GM12878 (cell line): ENCODE results near the gene ERN1. TPM values are rescaled to one million over a fixed set of nuclear protein-coding genes. Genes with fewer than 3 reads are reported as not detected.
A peak's percentile ranks its signal among the peaks of the same experiment; 100 is the strongest.

Experiments
- ATAC-seq: fragments of 200-7000 bp; cut with Tn5 transposase; 3 replicates; pipeline ENCODE4 v1.9.1; 2020; ENCODE audit warnings: mild to moderate bottlenecking, moderate library complexity
- BruUV-seq: library from RNA; stranded (reverse); fragments of 400-500 nt; replicated peaks from 2 replicates; lab custom pipeline; 2021; lab: Mats Ljungman, UMichigan
- CTCF ChIA-PET: fragments of 300-600 bp; sonication (Branson Sonifier 250); formaldehyde crosslinking; extraction: SDS; loops from one replicate; lab custom pipeline; 2021; ENCODE audit warnings: inconsistent platforms; lab: Yijun Ruan, JAX
- POLR2A ChIA-PET: fragments of 350-600 bp; formaldehyde crosslinking; extraction: SDS; loops from one replicate; lab custom pipeline; 2021; ENCODE audit warnings: inconsistent platforms; lab: Charles Lee
- RAD21 ChIA-PET: fragments of 300-600 bp; sonication (Branson Sonifier 250); formaldehyde crosslinking; loops from one replicate; lab custom pipeline; 2023; ENCODE audit warnings: antibody characterized with exemption; ENCODE audit not compliant: unreplicated experiment; lab: Charles Lee
- SMC1A ChIA-PET: fragments of 300-600 bp; sonication (Branson Sonifier 250); formaldehyde crosslinking; loops from one replicate; lab custom pipeline; 2023; ENCODE audit not compliant: unreplicated experiment, uncharacterized antibody; lab: Charles Lee
- DNase-seq: peaks from one replicate; pipeline ENCODE4 v3.0.0-alpha.2; 2011; ENCODE audit warnings: low read depth, low spot score
- FAIRE-seq: peaks from 3 replicates; lab custom pipeline; 2011; peaks lifted over from hg19 to GRCh38; lab: Jason Lieb, UNC
- H2AFZ ChIP-seq: 2 replicates; pipeline ENCODE4 v1.6.0; 2011; ENCODE audit warnings: low read depth, low read length, control low read depth; ENCODE audit not compliant: control insufficient read depth
- H3K27ac ChIP-seq: 2 replicates; pipeline ENCODE4 v1.5.1; 2011; ENCODE audit warnings: control low read depth; ENCODE audit not compliant: control insufficient read depth, insufficient read depth
- H3K27me3 ChIP-seq, 2 experiments: replicated peaks in 1 of 2; 2 replicates each; pipeline versions ENCODE4 v1.6.0 to v1.6.1; 2011; ENCODE audit warnings: low read length in 1 of 2; ENCODE audit not compliant: control insufficient read depth in 2 of 2, insufficient read depth in 2 of 2
- H3K36me3 ChIP-seq, 2 experiments: 2 replicates each; pipeline ENCODE4 v1.5.1; 2011; ENCODE audit warnings: low read length in 1 of 2; ENCODE audit not compliant: control insufficient read depth in 2 of 2, insufficient read depth in 2 of 2
- H3K4me1 ChIP-seq: 2 replicates; pipeline ENCODE4 v1.6.1; 2011; ENCODE audit warnings: mild to moderate bottlenecking, low read length, moderate library complexity, mixed read lengths; ENCODE audit not compliant: control insufficient read depth, insufficient read depth
- H3K4me2 ChIP-seq: 2 replicates; pipeline ENCODE4 v1.6.0; 2011; ENCODE audit warnings: control low read depth; ENCODE audit not compliant: control insufficient read depth, insufficient read depth
- H3K4me3 ChIP-seq: fragments of 200-600 bp; sonication (generic); 2 replicates; pipeline ENCODE4 v1.5.1; 2016
- H3K79me2 ChIP-seq: 2 replicates; pipeline ENCODE4 v1.6.0; 2011; ENCODE audit warnings: low read length; ENCODE audit not compliant: control insufficient read depth, insufficient read depth
- H3K9ac ChIP-seq: 2 replicates; pipeline ENCODE4 v1.8.0; 2011; ENCODE audit warnings: low read length, control low read depth, mixed read lengths; ENCODE audit not compliant: control insufficient read depth, insufficient read depth
- H3K9me3 ChIP-seq: replicated peaks from 3 replicates; pipeline ENCODE4 v1.5.1; 2011; ENCODE audit warnings: mild to moderate bottlenecking, low read length; ENCODE audit not compliant: control insufficient read depth, insufficient read depth
- H4K20me1 ChIP-seq: 2 replicates; pipeline ENCODE4 v1.6.0; 2011; ENCODE audit not compliant: control insufficient read depth, insufficient read depth
- CHD1 ChIP-seq: IDR thresholded peaks from 2 replicates; pipeline ENCODE4 v1.6.1; 2012; ENCODE audit warnings: low read depth, low read length, improper control_type of control experiment
- FOS ChIP-seq: IDR thresholded peaks from 3 replicates; pipeline ENCODE4 v1.6.1; 2011; ENCODE audit warnings: borderline replicate concordance; ENCODE audit not compliant: insufficient read length; ENCODE audit errors: extremely low read depth
- IRF3 ChIP-seq: fragments of 450-650 bp; IDR thresholded peaks from 2 replicates; pipeline ENCODE4 v1.6.1; 2014; ENCODE audit warnings: mild to moderate bottlenecking
- MTA2 ChIP-seq: fragments of 450-650 bp; IDR thresholded peaks from 2 replicates; pipeline ENCODE4 v1.6.1; 2016; ENCODE audit warnings: low read depth, mild to moderate bottlenecking, moderate library complexity
- NFYB ChIP-seq: IDR thresholded peaks from 2 replicates; pipeline ENCODE4 v1.6.1; 2011; ENCODE audit warnings: low read depth, mild to moderate bottlenecking, low read length, improper control_type of control experiment, moderate library complexity; ENCODE audit not compliant: insufficient read depth
- SP1 ChIP-seq: IDR thresholded peaks from one replicate; pipeline ENCODE4 v1.6.1; 2011; ENCODE audit warnings: low read depth, low read length
- ZNF24 ChIP-seq: fragments of 450-650 bp; IDR thresholded peaks from 2 replicates; pipeline ENCODE4 v1.6.1; 2017; ENCODE audit warnings: antibody characterized with exemption, mild to moderate bottlenecking
- WGBS: methylation state at CpG from one replicate; pipeline ENCODE4 v1.1.6; 2016; ENCODE audit warnings: low lambda C conversion rate; ENCODE audit not compliant: insufficient replicate concordance, insufficient coverage; ENCODE audit errors: missing lambda C conversion rate; 5-methylcytosine and 5-hydroxymethylcytosine counted together
- in situ Hi-C: fragments of 300-500 bp; cut with MboI; formaldehyde crosslinking; loops from 9 replicates; pipeline ENCODE4 v1.14.3; 2018; ENCODE audit warnings: mixed read lengths
- intact Hi-C: fragments of 100-400 bp; cut with micrococcal nuclease; formaldehyde crosslinking; loops from one replicate; pipeline ENCODE4 v1.14.2; 2022; ENCODE audit not compliant: unreplicated experiment
- polyA plus RNA-seq, 11 experiments: library from polyadenylated mRNA; depleted of rRNA in 4 of 11; unstranded in 6 of 11; stranded (reverse) in 5 of 11; fragments of >200 nt; fragmentation: Nextera tagmentation in 4 of 11; fragmentation: Illumina TruSeq in 1 of 11; extraction: Ambion mirVana in 4 of 11; extraction: Trizol in 1 of 11; gene quantifications; 1 replicate in 1 of 11; 2 replicates in 10 of 11; pipeline versions ENCODE4 v1.2.1 to v1.2.3, GENCODE V29; 2011 to 2016; ENCODE audit warnings: inconsistent platforms in 2 of 11, missing spikeins in 2 of 11, low read depth in 1 of 11
- total RNA-seq, 4 experiments: library from RNA; depleted of rRNA in 3 of 4; stranded (reverse); fragments of >200 nt in 3 of 4; fragmentation: Illumina TruSeq in 1 of 4; extraction: Trizol in 1 of 4; gene quantifications; 2 replicates each; pipeline versions ENCODE4 v1.2.1 to v1.2.3, GENCODE V29; 2013 to 2021
- TF ChIP-seq, protein P1 (sequence below): fragments of 150-350 bp; IDR thresholded peaks from 2 replicates; pipeline ENCODE4 v1.6.1; 2016; ENCODE audit warnings: low read depth, low read length
- TF ChIP-seq, protein P2 (sequence below): fragments of 450-650 bp; formaldehyde crosslinking; IDR thresholded peaks from 2 replicates; pipeline ENCODE4 v1.4.0; 2022; ENCODE audit warnings: mild to moderate bottlenecking, moderate library complexity
- TF ChIP-seq, protein P3 (sequence below): IDR thresholded peaks from 2 replicates; pipeline ENCODE4 v1.6.1; 2012; ENCODE audit warnings: low read length, inconsistent platforms

ERN1 gene
- total and polyA plus RNA-seq, 10 of the 15 experiments (the other 5 are each of a cell fraction or from before 2014, with no cell fraction given) = 2.6 to 19.2 (median 7.6) TPM

DNA sequence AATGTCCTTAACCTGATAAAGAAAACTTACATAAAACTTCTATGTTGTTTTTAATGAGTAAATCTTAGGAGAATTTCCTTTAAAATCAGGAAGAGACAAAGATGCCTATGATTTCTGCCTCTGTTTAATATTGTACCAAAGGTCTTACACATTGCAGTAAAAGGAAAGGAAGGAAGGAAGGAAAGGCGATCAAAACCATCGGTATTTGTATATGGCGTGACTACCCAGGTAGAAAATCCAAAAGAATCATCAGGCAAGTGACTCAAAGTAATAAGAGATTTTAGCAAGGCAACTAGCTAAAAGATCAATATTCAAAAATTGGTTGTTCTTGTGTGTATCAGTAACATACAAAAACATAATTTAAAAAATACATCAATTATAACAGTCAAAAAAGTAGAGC is 113.0 kb downstream of the ERN1 start:
- Histone ChIP-seq H4K20me1 (no peaks in the 10 kb centered on the region), H3K27me3 (no peaks in the 10 kb centered on the region), H3K9me3 (no peaks in the 10 kb centered on the region), H3K4me2 (peak overlapping the region; percentile 35; the same call in 1 of the 2 replicates), H3K4me1 (peaks cover 14% of the 10 kb centered on the region), H3K9ac (peak overlapping the region; percentile 12), H3K79me2 (peaks cover 62% of the 10 kb centered on the region), H3K36me3 (no peaks in the 10 kb centered on the region), H2AFZ (0 out of 2 replicates have a peak overlapping the region, but pooled peaks have one; percentile 7), H3K4me3 (peak overlapping the region; percentile 60), H3K27ac (peak overlapping the region; percentile 40)
- DNase-seq (no peak), ATAC-seq (no peak), FAIRE-seq (no peak)
- CTCF ChIA-PET = interaction anchor here (0.7 to 3.3 kb wide), 26 partner anchors 10 to 127 kb away, joined by 3 to 73 read pairs (median 5); partner anchors contain the start of genes CD79B, CSHL1, ERN1 and GH1
- intact Hi-C loops (loop anchor here (2.0 to 5.0 kb wide), 2 partner anchors 65 to 98 kb away; partner anchors contain the start of gene GH1), in situ Hi-C loops (no loop called here)
- WGBS = 8% methylated on average over 3 of the region's 3 CpGs
- SMC1A ChIA-PET = interaction anchor here (0.6 to 3.4 kb wide), 30 partner anchors 8 to 268 kb away, joined by 3 to 30 read pairs (median 5); partner anchors contain the start of gene CD79B
- RAD21 ChIA-PET = interaction anchor here (0.8 to 7.4 kb wide), 19 partner anchors 9 to 265 kb away, joined by 3 to 105 read pairs (median 4); partner anchors contain the start of genes CCDC47, CD79B, CSHL1 and GH1
- POLR2A ChIA-PET = interaction anchor here (0.8 to 2.1 kb wide), 6 partner anchors 10 to 173 kb away, joined by 3 to 18 read pairs (median 3); partner anchors contain the start of genes CD79B and ERN1
- TF ChIP-seq NFYB = no peak
- no peak for TF ChIP-seq CHD1
- TF ChIP-seq MTA2 = no peak
- TF ChIP-seq FOS = no peak
- TF ChIP-seq, protein P1, sequence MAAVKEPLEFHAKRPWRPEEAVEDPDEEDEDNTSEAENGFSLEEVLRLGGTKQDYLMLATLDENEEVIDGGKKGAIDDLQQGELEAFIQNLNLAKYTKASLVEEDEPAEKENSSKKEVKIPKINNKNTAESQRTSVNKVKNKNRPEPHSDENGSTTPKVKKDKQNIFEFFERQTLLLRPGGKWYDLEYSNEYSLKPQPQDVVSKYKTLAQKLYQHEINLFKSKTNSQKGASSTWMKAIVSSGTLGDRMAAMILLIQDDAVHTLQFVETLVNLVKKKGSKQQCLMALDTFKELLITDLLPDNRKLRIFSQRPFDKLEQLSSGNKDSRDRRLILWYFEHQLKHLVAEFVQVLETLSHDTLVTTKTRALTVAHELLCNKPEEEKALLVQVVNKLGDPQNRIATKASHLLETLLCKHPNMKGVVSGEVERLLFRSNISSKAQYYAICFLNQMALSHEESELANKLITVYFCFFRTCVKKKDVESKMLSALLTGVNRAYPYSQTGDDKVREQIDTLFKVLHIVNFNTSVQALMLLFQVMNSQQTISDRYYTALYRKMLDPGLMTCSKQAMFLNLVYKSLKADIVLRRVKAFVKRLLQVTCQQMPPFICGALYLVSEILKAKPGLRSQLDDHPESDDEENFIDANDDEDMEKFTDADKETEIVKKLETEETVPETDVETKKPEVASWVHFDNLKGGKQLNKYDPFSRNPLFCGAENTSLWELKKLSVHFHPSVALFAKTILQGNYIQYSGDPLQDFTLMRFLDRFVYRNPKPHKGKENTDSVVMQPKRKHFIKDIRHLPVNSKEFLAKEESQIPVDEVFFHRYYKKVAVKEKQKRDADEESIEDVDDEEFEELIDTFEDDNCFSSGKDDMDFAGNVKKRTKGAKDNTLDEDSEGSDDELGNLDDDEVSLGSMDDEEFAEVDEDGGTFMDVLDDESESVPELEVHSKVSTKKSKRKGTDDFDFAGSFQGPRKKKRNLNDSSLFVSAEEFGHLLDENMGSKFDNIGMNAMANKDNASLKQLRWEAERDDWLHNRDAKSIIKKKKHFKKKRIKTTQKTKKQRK = no peak
- TF ChIP-seq, protein P2, sequence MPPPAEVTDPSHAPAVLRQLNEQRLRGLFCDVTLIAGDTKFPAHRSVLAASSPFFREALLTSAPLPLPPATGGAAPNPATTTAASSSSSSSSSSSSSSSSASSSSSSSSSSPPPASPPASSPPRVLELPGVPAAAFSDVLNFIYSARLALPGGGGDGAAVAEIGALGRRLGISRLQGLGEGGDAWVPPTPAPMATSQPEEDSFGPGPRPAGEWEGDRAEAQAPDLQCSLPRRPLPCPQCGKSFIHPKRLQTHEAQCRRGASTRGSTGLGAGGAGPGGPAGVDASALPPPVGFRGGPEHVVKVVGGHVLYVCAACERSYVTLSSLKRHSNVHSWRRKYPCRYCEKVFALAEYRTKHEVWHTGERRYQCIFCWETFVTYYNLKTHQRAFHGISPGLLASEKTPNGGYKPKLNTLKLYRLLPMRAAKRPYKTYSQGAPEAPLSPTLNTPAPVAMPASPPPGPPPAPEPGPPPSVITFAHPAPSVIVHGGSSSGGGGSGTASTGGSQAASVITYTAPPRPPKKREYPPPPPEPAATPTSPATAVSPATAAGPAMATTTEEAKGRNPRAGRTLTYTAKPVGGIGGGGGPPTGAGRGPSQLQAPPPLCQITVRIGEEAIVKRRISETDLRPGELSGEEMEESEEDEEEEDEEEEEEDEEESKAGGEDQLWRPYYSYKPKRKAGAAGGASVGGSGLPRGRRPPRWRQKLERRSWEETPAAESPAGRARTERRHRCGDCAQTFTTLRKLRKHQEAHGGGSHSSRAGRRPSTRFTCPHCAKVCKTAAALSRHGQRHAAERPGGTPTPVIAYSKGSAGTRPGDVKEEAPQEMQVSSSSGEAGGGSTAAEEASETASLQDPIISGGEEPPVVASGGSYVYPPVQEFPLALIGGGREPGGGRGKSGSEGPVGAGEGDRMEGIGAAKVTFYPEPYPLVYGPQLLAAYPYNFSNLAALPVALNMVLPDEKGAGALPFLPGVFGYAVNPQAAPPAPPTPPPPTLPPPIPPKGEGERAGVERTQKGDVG (CRISPR knock-in tag) = no peak
- TF ChIP-seq SP1 = no peak
- TF ChIP-seq ZNF24 = no peak
- TF ChIP-seq, protein P3, sequence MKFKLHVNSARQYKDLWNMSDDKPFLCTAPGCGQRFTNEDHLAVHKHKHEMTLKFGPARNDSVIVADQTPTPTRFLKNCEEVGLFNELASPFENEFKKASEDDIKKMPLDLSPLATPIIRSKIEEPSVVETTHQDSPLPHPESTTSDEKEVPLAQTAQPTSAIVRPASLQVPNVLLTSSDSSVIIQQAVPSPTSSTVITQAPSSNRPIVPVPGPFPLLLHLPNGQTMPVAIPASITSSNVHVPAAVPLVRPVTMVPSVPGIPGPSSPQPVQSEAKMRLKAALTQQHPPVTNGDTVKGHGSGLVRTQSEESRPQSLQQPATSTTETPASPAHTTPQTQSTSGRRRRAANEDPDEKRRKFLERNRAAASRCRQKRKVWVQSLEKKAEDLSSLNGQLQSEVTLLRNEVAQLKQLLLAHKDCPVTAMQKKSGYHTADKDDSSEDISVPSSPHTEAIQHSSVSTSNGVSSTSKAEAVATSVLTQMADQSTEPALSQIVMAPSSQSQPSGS = no peak
- no peak for TF ChIP-seq IRF3
- no TSS peak for BruUV-seq
